RWPE2 (cell line): Measurements from ENCODE around the gene DCAF6.

Experiments used
- ATAC-seq: fragments of 200-7000 bp; cut with Tn5 transposase; 3 replicates; pipeline ENCODE4 v1.9.1; 2021; ENCODE audit warnings: low read depth
- DNase-seq: peaks from one replicate; pipeline ENCODE4 v3.0.0-alpha.2; 2020; ENCODE audit warnings: low spot score
- H3K27ac ChIP-seq: fragments of 450-650 bp; 2 replicates; pipeline ENCODE4 v1.5.1; 2017; ENCODE audit warnings: mild to moderate bottlenecking; ENCODE audit not compliant: poor library complexity, severe bottlenecking
- H3K27me3 ChIP-seq: fragments of 250-450 bp; sonication (Bioruptor Pico); 2 replicates; pipeline ENCODE4 v1.5.1; 2021; ENCODE audit warnings: mild to moderate bottlenecking, moderate library complexity; ENCODE audit not compliant: insufficient read depth, poor library complexity, severe bottlenecking
- H3K36me3 ChIP-seq: fragments of 250-450 bp; sonication (Bioruptor Pico); 2 replicates; pipeline ENCODE4 v1.5.1; 2020; ENCODE audit warnings: low read depth, mild to moderate bottlenecking, moderate library complexity
- H3K4me1 ChIP-seq: fragments of 250-450 bp; sonication (Bioruptor Pico); 2 replicates; pipeline ENCODE4 v1.5.1; 2021; ENCODE audit warnings: mild to moderate bottlenecking, moderate library complexity; ENCODE audit not compliant: insufficient read depth, poor library complexity, severe bottlenecking
- H3K4me3 ChIP-seq: fragments of 250-450 bp; sonication (Bioruptor Pico); 2 replicates; pipeline ENCODE4 v1.5.1; 2021; ENCODE audit warnings: mild to moderate bottlenecking, moderate library complexity; ENCODE audit not compliant: severe bottlenecking
- H3K9me3 ChIP-seq: fragments of 250-450 bp; sonication (Bioruptor Pico); 2 replicates; pipeline ENCODE4 v1.5.1; 2021; ENCODE audit warnings: mild to moderate bottlenecking, moderate library complexity; ENCODE audit not compliant: severe bottlenecking
- CTCF ChIP-seq: fragments of 450-650 bp; IDR thresholded peaks from one replicate; pipeline ENCODE4 v1.5.1; 2017; ENCODE audit warnings: mild to moderate bottlenecking, moderate library complexity; ENCODE audit not compliant: poor library complexity, severe bottlenecking

DCAF6 gene

GRCh38 chr1:167968569-167968968, 32.1 kb downstream of the DCAF6 start:
- DNase-seq (no peak), ATAC-seq (no peak)
- no peak for TF ChIP-seq CTCF
- no peaks in the 10 kb centered on the region for H3K27me3 ChIP-seq
- no peaks in the 10 kb centered on the region for H3K4me1 ChIP-seq
- no peak overlapping the region for H3K27ac ChIP-seq
- H3K4me3 ChIP-seq: no peak overlapping the region
- H3K9me3 ChIP-seq: no peaks in the 10 kb centered on the region
- H3K36me3 ChIP-seq: peaks cover 37% of the 10 kb centered on the region

GRCh38 chr1:167973832-167974231, 37.3 kb downstream of the DCAF6 start:
- DNase-seq: no peak
- Histone ChIP-seq H3K9me3 (no peaks in the 10 kb centered on the region), H3K4me3 (no peak overlapping the region), H3K4me1 (no peaks in the 10 kb centered on the region), H3K27me3 (no peaks in the 10 kb centered on the region), H3K36me3 (peaks cover 45% of the 10 kb centered on the region), H3K27ac (no peak overlapping the region)
- no peak for ATAC-seq
- TF ChIP-seq CTCF: no peak

- H3K9me3 ChIP-seq: no peaks in the 10 kb centered on the region
- H3K27me3 ChIP-seq: no peaks in the 10 kb centered on the region
- ATAC-seq: no peak
- no peaks in the 10 kb centered on the region for H3K4me1 ChIP-seq
- TF ChIP-seq CTCF: no peak
- no peak overlapping the region for H3K4me3 ChIP-seq
- H3K27ac ChIP-seq: no peak overlapping the region
- peaks cover 49% of the 10 kb centered on the region for H3K36me3 ChIP-seq
- DNase-seq: no peak
Observed at GRCh38 chr1:167974698-167975097, 38.2 kb downstream of the DCAF6 start.

- no peak for ATAC-seq
- H3K4me1 ChIP-seq: no peaks in the 10 kb centered on the region
- H3K27me3 ChIP-seq: no peaks in the 10 kb centered on the region
- H3K4me3 ChIP-seq: no peak overlapping the region
- no peak overlapping the region for H3K27ac ChIP-seq
- no peaks in the 10 kb centered on the region for H3K9me3 ChIP-seq
- DNase-seq: no peak
- H3K36me3 ChIP-seq: peaks cover 44% of the 10 kb centered on the region
- no peak for TF ChIP-seq CTCF
Observed at GRCh38 chr1:167977245-167977644, 40.8 kb downstream of the DCAF6 start.

- H3K9me3 ChIP-seq: no peaks in the 10 kb centered on the region
- no peaks in the 10 kb centered on the region for H3K27me3 ChIP-seq
- DNase-seq: no peak
- H3K4me1 ChIP-seq: peaks cover 17% of the 10 kb centered on the region
- TF ChIP-seq CTCF: no peak
- no peak overlapping the region for H3K4me3 ChIP-seq
- ATAC-seq: no peak
- H3K36me3 ChIP-seq: peaks cover 24% of the 10 kb centered on the region
- H3K27ac ChIP-seq: no peak overlapping the region
Observed at GRCh38 chr1:167981933-167982332, 45.5 kb downstream of the DCAF6 start.
